ENCODE measurements around the gene ZNF385A. TPM values are rescaled to one million over a fixed set of nuclear protein-coding genes. Genes with fewer than 3 reads are reported as not detected.

Gene ZNF385A
- total RNA-seq, 1 experiment from 2014 or later = 5.7 TPM

DNA sequence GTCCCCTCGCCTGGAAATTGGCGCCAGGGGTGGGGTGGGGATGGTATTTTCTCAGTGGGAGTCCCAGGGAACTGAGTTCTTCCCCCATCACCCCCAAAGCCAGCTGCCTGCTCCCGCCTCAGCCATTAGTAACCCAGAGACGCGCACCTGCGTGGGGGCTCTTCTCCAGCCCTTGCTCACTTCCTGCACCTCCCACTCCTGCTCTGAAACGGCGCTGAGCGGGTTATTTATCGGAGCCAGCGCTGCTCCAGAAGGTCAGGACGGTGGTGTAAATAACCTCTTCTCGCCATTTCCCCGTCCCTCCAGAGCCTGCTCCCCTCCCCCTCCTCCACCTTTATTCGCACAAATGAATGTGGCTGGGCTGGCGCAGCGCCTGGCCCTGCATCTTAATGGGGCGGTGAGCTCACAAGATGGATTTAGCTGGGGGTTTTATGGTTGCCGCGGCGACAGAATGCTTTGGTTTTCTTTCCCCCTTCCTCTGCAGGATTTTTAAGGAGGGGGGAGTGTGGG lies 32.5 kb downstream of the ZNF385A start:
- no peaks in the 10 kb centered on the region for H4K20me1 ChIP-seq (ENCODE audit: control insufficient read depth, insufficient read depth, insufficient read length)
- peaks cover 8% of the 10 kb centered on the region for H3K23me2 ChIP-seq (ENCODE audit: insufficient read length, low read depth, low read length, poor library complexity, severe bottlenecking)
- no peaks in the 10 kb centered on the region for H3K9me3 ChIP-seq (ENCODE audit: control insufficient read depth, low read depth, low read length)
- H3K56ac ChIP-seq (ENCODE audit: insufficient read length, low read depth, low read length) = no peak overlapping the region
- H2BK20ac ChIP-seq (ENCODE audit: low read depth, low read length, poor library complexity, severe bottlenecking) = no peak overlapping the region
- TF ChIP-seq, protein P1, sequence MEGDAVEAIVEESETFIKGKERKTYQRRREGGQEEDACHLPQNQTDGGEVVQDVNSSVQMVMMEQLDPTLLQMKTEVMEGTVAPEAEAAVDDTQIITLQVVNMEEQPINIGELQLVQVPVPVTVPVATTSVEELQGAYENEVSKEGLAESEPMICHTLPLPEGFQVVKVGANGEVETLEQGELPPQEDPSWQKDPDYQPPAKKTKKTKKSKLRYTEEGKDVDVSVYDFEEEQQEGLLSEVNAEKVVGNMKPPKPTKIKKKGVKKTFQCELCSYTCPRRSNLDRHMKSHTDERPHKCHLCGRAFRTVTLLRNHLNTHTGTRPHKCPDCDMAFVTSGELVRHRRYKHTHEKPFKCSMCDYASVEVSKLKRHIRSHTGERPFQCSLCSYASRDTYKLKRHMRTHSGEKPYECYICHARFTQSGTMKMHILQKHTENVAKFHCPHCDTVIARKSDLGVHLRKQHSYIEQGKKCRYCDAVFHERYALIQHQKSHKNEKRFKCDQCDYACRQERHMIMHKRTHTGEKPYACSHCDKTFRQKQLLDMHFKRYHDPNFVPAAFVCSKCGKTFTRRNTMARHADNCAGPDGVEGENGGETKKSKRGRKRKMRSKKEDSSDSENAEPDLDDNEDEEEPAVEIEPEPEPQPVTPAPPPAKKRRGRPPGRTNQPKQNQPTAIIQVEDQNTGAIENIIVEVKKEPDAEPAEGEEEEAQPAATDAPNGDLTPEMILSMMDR (conservative IDR thresholded peaks at IDR 0.05) = no peak
- H2AK5ac ChIP-seq (ENCODE audit: insufficient read length, low read length) = no peak overlapping the region
- H4K91ac ChIP-seq (ENCODE audit: insufficient read length, low read depth, low read length) = no peak overlapping the region
- H2BK120ac ChIP-seq (ENCODE audit: low read depth, low read length, poor library complexity, severe bottlenecking) = no peak overlapping the region
- Mint-ChIP-seq H3K4me1 (peaks cover 49 to 55% of the 10 kb centered on the region in 2 experiments), H3K9me3 (no peaks in the 10 kb centered on the region), H3K27ac (peak overlapping the region; percentile 93 to 97 (median 97)), H3K4me3 (peak overlapping the region; percentile 71 to 88), H3K36me3 (ENCODE audit: insufficient read depth in 1 of 3, low read depth in 3 of 3) (peaks cover 21 to 35% (median 32%) of the 10 kb centered on the region in 3 experiments), H3K27me3 (ENCODE audit: low read depth) (peaks cover 24% of the 10 kb centered on the region)
- no peak overlapping the region for H3K9ac ChIP-seq (ENCODE audit: extremely low read depth, insufficient read length, low read length)
- H4K5ac ChIP-seq (ENCODE audit: insufficient read length, low read depth, low read length) = no peak overlapping the region
- DNase-seq = peak; percentile 81
- H4K8ac ChIP-seq (replicated peaks; ENCODE audit: insufficient read length, low read depth, low read length) = no peak overlapping the region
- H3K4me1 ChIP-seq (ENCODE audit: insufficient read depth, low read length) = peaks cover 18% of the 10 kb centered on the region
- H2AFZ ChIP-seq (ENCODE audit: low read length) = no peak overlapping the region
- H2BK12ac ChIP-seq (ENCODE audit: insufficient read length, low read depth, low read length) = no peak overlapping the region
- peak overlapping the region; percentile 28 for H3K18ac ChIP-seq (ENCODE audit: insufficient read length, low read depth, low read length)
- no peaks in the 10 kb centered on the region for H3K27me3 ChIP-seq (ENCODE audit: insufficient read depth, low read length)
- no peak overlapping the region; the same call in 1 of the 2 replicates for H3K14ac ChIP-seq (ENCODE audit: insufficient read depth, low read length)
- H2BK15ac ChIP-seq (ENCODE audit: low read depth, low read length) = no peak overlapping the region
- no peaks in the 10 kb centered on the region for H3K79me1 ChIP-seq (ENCODE audit: insufficient read depth, low read depth, low read length, poor library complexity, severe bottlenecking)
- no peak overlapping the region for H3K27ac ChIP-seq (ENCODE audit: insufficient read length, low read depth, low read length)
- peak overlapping the region; percentile 65 for H3K4me2 ChIP-seq (ENCODE audit: insufficient read depth, insufficient read length, low read length)
- H2BK5ac ChIP-seq (ENCODE audit: insufficient read length, low read length) = no peak overlapping the region
- H3K4ac ChIP-seq (ENCODE audit: low read depth, low read length) = no peak overlapping the region
- H3K23ac ChIP-seq (ENCODE audit: insufficient read length, low read depth, low read length) = no peak overlapping the region
- H3K79me2 ChIP-seq (ENCODE audit: insufficient read depth, low read length) = no peaks in the 10 kb centered on the region
- H3T11ph ChIP-seq (ENCODE audit: low read length) = no peak overlapping the region
- no CpG with 5 or more reads among the region's 21 CpGs for WGBS (ENCODE audit: extremely low coverage, insufficient read length, low lambda C conversion rate)
